H1 (cell line): ENCODE data around the gene WDFY4.

Source experiments
- BRCA1 ChIP-seq: IDR thresholded peaks from 2 replicates; pipeline ENCODE4 v1.6.1; 2012; ENCODE audit warnings: low read depth, low read length, improper control_type of control experiment
- CTCF ChIP-seq, 3 experiments: IDR thresholded peaks; 1 replicate in 2 of 3; 2 replicates in 1 of 3; pipeline versions ENCODE4 v1.5.1 to v1.6.1; 2011; ENCODE audit warnings: low read length in 3 of 3, mild to moderate bottlenecking in 3 of 3, inconsistent platforms in 2 of 3, low read depth in 1 of 3, moderate library complexity in 1 of 3; ENCODE audit not compliant: insufficient read depth in 1 of 3; ENCODE audit errors: control extremely low read depth in 1 of 3
- EP300 ChIP-seq, 2 experiments: IDR thresholded peaks; 1 replicate in 1 of 2; 2 replicates in 1 of 2; pipeline ENCODE4 v1.6.1; 2011 to 2012; ENCODE audit warnings: low read depth in 2 of 2, low read length in 2 of 2, mild to moderate bottlenecking in 2 of 2, borderline replicate concordance in 1 of 2, inconsistent platforms in 1 of 2, moderate library complexity in 1 of 2
- EZH2 ChIP-seq: fragments of 200-600 bp; sonication (generic); IDR thresholded peaks from 2 replicates; pipeline ENCODE4 v1.7.1; 2012; ENCODE audit warnings: low read depth, mild to moderate bottlenecking, moderate library complexity, low read length, inconsistent platforms; ENCODE audit not compliant: severe bottlenecking
- GABPA ChIP-seq: IDR thresholded peaks from 2 replicates; pipeline ENCODE4 v1.6.1; 2011; ENCODE audit warnings: mild to moderate bottlenecking, low read length, moderate library complexity, borderline replicate concordance; ENCODE audit not compliant: insufficient read depth
- KDM5A ChIP-seq: fragments of 200-600 bp; IDR thresholded peaks from 2 replicates; pipeline ENCODE4 v1.7.1; 2012; ENCODE audit warnings: mild to moderate bottlenecking, low read length, inconsistent platforms, mixed read lengths
- MAFK ChIP-seq: IDR thresholded peaks from 2 replicates; pipeline ENCODE4 v1.6.1; 2012; ENCODE audit warnings: low read depth, mild to moderate bottlenecking, improper control_type of control experiment, low read length
- MAX ChIP-seq: IDR thresholded peaks from 2 replicates; pipeline ENCODE4 v1.6.1; 2012; ENCODE audit warnings: inconsistent platforms
- POLR2A ChIP-seq, 2 experiments: IDR thresholded peaks; 1 replicate in 1 of 2; 2 replicates in 1 of 2; pipeline ENCODE4 v1.6.1; 2011; ENCODE audit warnings: low read depth in 2 of 2, low read length in 2 of 2, mild to moderate bottlenecking in 2 of 2; ENCODE audit errors: control extremely low read depth in 1 of 2
- SIN3A ChIP-seq, 2 experiments: IDR thresholded peaks in 1 of 2; conservative IDR thresholded peaks in 1 of 2; 2 replicates each; pipeline ENCODE4 v1.6.1; 2011 to 2012; ENCODE audit warnings: low read length in 2 of 2, improper control_type of control experiment in 1 of 2, low read depth in 1 of 2, mild to moderate bottlenecking in 1 of 2
- SP1 ChIP-seq: IDR thresholded peaks from 2 replicates; pipeline ENCODE4 v1.6.1; 2011; ENCODE audit warnings: low read depth, low read length
- TAF1 ChIP-seq: IDR thresholded peaks from 2 replicates; pipeline ENCODE4 v1.6.1; 2011; ENCODE audit warnings: mild to moderate bottlenecking, low read depth, low read length
- TBP ChIP-seq: IDR thresholded peaks from 2 replicates; pipeline ENCODE4 v1.6.1; 2011; ENCODE audit warnings: low read depth, low read length, improper control_type of control experiment
- YY1 ChIP-seq: IDR thresholded peaks from 2 replicates; pipeline ENCODE4 v1.6.1; 2011; ENCODE audit warnings: low read depth, mild to moderate bottlenecking, low read length

GRCh38 chr10:48707472-48707871 is 22.8 kb downstream of the WDFY4 start:
- TF ChIP-seq CTCF (IDR thresholded peaks at IDR 0.05; ENCODE audit: control extremely low read depth in 1 of 3, insufficient read depth in 1 of 3, low read depth in 1 of 3, low read length in 3 of 3) = no peak
- no peak for TF ChIP-seq YY1
- TF ChIP-seq TAF1 = no peak
- TF ChIP-seq EZH2 = no peak
- TF ChIP-seq SP1 = no peak
- TF ChIP-seq GABPA = no peak
- no peak for TF ChIP-seq SIN3A (conservative IDR thresholded peaks at IDR 0.05 in 1 of 2, IDR thresholded peaks at IDR 0.05 in 1 of 2; ENCODE audit: low read depth in 1 of 2, low read length in 2 of 2)
- TF ChIP-seq MAX = no peak
- TF ChIP-seq BRCA1 = no peak
- no peak for TF ChIP-seq POLR2A (IDR thresholded peaks at IDR 0.05; ENCODE audit: control extremely low read depth in 1 of 2, low read depth in 2 of 2, low read length in 2 of 2)
- TF ChIP-seq MAFK = no peak
- no peak for TF ChIP-seq EP300 (IDR thresholded peaks at IDR 0.05; ENCODE audit: borderline replicate concordance in 1 of 2, low read depth in 2 of 2, low read length in 2 of 2)
- TF ChIP-seq KDM5A = no peak
- TF ChIP-seq TBP = no peak
